HEK293 (cell line): ENCODE data around the gene LGI2.
A peak's percentile ranks its signal among the peaks of the same experiment; 100 is the strongest.

ENCODE experiments used
- CTCF ChIP-seq: fragments of 450-650 bp; formaldehyde crosslinking; IDR thresholded peaks from 2 replicates; pipeline ENCODE4 v1.5.1; 2016; ENCODE audit warnings: missing biosample characterization, missing genetic modification characterization
- PRDM1 ChIP-seq: fragments of 450-650 bp; formaldehyde crosslinking; IDR thresholded peaks from 2 replicates; pipeline ENCODE4; 2016; ENCODE audit warnings: missing biosample characterization, missing genetic modification characterization
- SP3 ChIP-seq: fragments of 450-650 bp; formaldehyde crosslinking; IDR thresholded peaks from 2 replicates; pipeline ENCODE4 v1.5.1; 2016; ENCODE audit warnings: missing biosample characterization, missing genetic modification characterization
- ZNF23 ChIP-seq: fragments of 450-650 bp; formaldehyde crosslinking; IDR thresholded peaks from 2 replicates; pipeline ENCODE4 v1.5.1; 2016; ENCODE audit warnings: missing biosample characterization, missing genetic modification characterization, borderline replicate concordance
- ZNF274 ChIP-seq, 2 experiments: fragments of 200-500 bp in 1 of 2; fragments of 450-650 bp in 1 of 2; sonication (Bioruptor generic) in 1 of 2; formaldehyde crosslinking in 1 of 2; IDR thresholded peaks; 2 replicates each; pipeline versions ENCODE4 v1.5.1 to v1.6.1; 2014 to 2016; ENCODE audit warnings: borderline replicate concordance in 1 of 2, inconsistent platforms in 1 of 2, low read length in 1 of 2, missing biosample characterization in 1 of 2, missing genetic modification characterization in 1 of 2
- ZNF514 ChIP-seq: fragments of 450-650 bp; formaldehyde crosslinking; IDR thresholded peaks from 2 replicates; pipeline ENCODE4 v1.5.1; 2016; ENCODE audit warnings: missing biosample characterization, missing genetic modification characterization

DNA sequence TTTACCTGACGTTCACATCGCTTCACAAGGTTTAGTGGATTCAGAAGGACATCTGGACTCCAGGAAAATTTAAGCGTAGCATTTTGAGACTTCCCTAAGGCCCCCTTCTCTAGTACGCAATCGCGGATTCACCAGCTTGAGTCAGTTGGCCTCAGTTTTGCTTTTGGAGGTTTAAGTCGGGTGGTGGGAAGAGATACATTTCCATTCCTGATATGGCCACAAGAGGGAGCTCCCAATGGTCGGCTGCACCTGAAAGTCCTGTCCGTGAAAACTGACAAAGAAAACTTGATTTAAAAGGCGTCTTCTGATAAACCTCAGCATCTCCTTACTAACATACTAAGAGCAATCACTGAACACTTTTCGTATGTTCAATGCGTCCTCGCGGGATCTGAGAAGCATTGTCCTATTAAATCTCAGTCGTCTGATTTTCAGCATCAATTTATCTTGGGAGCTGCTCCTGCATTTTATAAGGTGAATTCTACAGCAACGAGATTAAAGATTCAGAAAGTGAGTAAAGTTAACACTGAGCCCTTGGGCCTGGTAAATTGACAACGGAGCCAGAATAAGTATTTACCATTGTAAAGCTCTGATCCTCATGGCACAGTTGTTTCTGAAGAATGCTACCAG is 50.6 kb downstream of the LGI2 start:
- TF ChIP-seq ZNF23 (tag by site-specific recombination) (no peak), ZNF514 (tag by site-specific recombination) (no peak), PRDM1 (no peak), CTCF (tag by site-specific recombination) (peak; percentile 42; the same call in 1 of the 2 replicates), ZNF274 (IDR thresholded peaks at IDR 0.05; ENCODE audit: low read length) (no peak), ZNF274 (tag by site-specific recombination; IDR thresholded peaks at IDR 0.05; ENCODE audit: borderline replicate concordance) (no peak), SP3 (tag by site-specific recombination) (no peak)
